Activated CD8-positive, alpha-beta memory T cell treated with anti-CD3 and anti-CD28 coated beads, Interleukin-2, amount 10 ng/mL, durations not matched to agents 7 days and 5 days (primary cell): Measurements from ENCODE around the gene ATP1A2. TPM values are rescaled to one million over a fixed set of nuclear protein-coding genes. Genes with fewer than 3 reads are reported as not detected.

Experiments
- ATAC-seq: fragments of 150-1000 bp; cut with Tn5 transposase; one replicate; pipeline ENCODE4 v1.10.0; 2021; ENCODE audit warnings: moderate library complexity
- CTCF ChIA-PET: fragments of 350-600 bp; sonication (Branson Sonifier 250); formaldehyde crosslinking; loops from one replicate; lab custom pipeline; 2021; ENCODE audit warnings: antibody characterized with exemption; lab: Charles Lee
- DNase-seq: peaks from one replicate; pipeline ENCODE4 v3.0.0-alpha.2; 2020
- H3K27ac Mint-ChIP-seq: one replicate; pipeline ENCODE4 v1.8.0; 2021; ENCODE audit warnings: mild to moderate bottlenecking, mixed read lengths
- H3K27me3 Mint-ChIP-seq: one replicate; pipeline ENCODE4 v1.8.0; 2021; ENCODE audit warnings: mixed read lengths
- H3K36me3 Mint-ChIP-seq: one replicate; pipeline ENCODE4 v1.8.0; 2021; ENCODE audit warnings: mild to moderate bottlenecking, mixed read lengths
- H3K4me1 Mint-ChIP-seq: one replicate; pipeline ENCODE4 v1.8.0; 2021; ENCODE audit warnings: mixed read lengths
- H3K4me3 Mint-ChIP-seq: one replicate; pipeline ENCODE4 v1.8.0; 2021; ENCODE audit warnings: mild to moderate bottlenecking, moderate library complexity, mixed read lengths
- H3K9me3 Mint-ChIP-seq: one replicate; pipeline ENCODE4 v1.8.0; 2022; ENCODE audit warnings: low read depth, mixed read lengths
- total RNA-seq, 2 experiments: library from RNA; stranded (reverse); gene quantifications; one replicate each; pipeline ENCODE4 v1.2.3, GENCODE V29; 2021

ATP1A2 gene
- total RNA-seq, 2 experiments from 2014 or later: not detected

DNA sequence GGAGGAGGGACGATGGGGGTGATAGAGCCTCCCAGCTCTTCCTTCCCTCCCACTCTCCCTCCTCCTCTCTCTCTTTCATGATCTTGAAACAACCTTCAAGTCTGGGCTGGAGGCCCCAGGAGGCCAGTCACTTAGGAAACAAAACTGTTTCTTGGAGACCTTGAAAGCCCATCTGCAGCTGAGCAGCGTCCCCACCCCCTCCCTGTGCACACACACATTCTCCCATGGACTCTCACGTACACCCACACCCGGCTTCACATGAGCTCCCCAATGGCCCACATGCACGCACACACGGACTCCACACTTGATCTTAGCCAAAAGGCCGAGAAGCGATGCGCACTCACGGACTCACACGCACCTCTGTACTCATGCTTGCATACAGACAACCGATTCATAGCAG, 3.2 kb upstream of the ATP1A2 start:
- no peaks in the 10 kb centered on the region for H3K9me3 Mint-ChIP-seq
- no peaks in the 10 kb centered on the region for H3K36me3 Mint-ChIP-seq
- CTCF ChIA-PET: interaction anchor here (1.0 to 1.3 kb wide), 2 partner anchors 11 to 179 kb away, joined by 3 read pairs; no protein-coding TSS in a partner anchor
- H3K27me3 Mint-ChIP-seq: peaks cover 12% of the 10 kb centered on the region
- no peak overlapping the region for H3K4me3 Mint-ChIP-seq
- no peak overlapping the region for H3K27ac Mint-ChIP-seq
- no peak for ATAC-seq
- H3K4me1 Mint-ChIP-seq: peaks cover 3% of the 10 kb centered on the region
- no peak for DNase-seq

DNA sequence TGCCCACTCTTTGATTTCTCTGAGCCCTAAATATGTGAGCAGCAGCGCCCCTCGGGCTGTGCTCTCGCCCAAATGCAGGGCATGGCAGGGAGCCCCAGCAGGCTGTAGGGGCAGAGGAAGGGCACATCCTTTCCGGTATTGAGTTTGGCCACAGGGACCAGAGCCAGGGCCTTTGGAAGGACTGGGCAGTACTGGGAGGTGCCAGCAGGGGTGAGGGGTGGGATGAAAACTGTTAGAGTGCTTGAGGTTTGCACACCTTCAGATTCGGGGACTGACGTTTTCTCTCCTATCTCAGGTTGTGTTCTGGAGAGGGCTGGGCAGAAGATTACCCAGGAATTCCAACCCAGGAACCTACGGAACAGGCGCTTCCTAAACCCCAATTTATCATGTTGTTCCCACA, 2.2 kb upstream of the ATP1A2 start:
- H3K4me1 Mint-ChIP-seq: peaks cover 3% of the 10 kb centered on the region

DNA sequence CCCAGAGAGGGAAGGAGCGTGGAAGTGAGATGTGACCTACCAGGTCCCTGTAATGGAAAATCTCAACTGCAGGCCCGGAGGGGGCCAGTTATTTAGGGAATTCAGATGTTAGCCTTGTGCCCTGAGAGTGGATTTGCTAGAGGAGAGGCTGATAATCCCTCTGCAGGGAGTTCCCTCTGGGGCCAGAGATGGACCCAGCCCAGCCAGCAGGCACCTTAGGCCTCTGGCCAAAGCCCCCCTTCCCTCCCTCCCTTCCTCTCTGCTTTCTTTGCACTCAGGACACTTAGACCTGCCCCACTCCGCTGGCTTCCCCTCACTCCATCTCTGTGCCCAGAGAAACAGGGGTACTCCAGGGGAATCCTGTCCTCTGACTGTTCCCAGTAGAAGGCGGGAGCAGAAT, 1.5 kb upstream of the ATP1A2 start:
- Mint-ChIP-seq H3K9me3 (no peaks in the 10 kb centered on the region), H3K27ac (no peak overlapping the region), H3K36me3 (no peaks in the 10 kb centered on the region), H3K4me3 (no peak overlapping the region), H3K27me3 (peaks cover 18% of the 10 kb centered on the region), H3K4me1 (no peaks in the 10 kb centered on the region)
- no peak for ATAC-seq
- no peak for DNase-seq
- CTCF ChIA-PET: no interaction called here

More for the DNA sequence above, 2.2 kb upstream of the ATP1A2 start:
- peaks cover 18% of the 10 kb centered on the region for H3K27me3 Mint-ChIP-seq
- no peak for DNase-seq
- no peak overlapping the region for H3K27ac Mint-ChIP-seq
- CTCF ChIA-PET: no interaction called here
- no peaks in the 10 kb centered on the region for H3K9me3 Mint-ChIP-seq
- no peak for ATAC-seq
- no peak overlapping the region for H3K4me3 Mint-ChIP-seq
- H3K36me3 Mint-ChIP-seq: no peaks in the 10 kb centered on the region

DNA sequence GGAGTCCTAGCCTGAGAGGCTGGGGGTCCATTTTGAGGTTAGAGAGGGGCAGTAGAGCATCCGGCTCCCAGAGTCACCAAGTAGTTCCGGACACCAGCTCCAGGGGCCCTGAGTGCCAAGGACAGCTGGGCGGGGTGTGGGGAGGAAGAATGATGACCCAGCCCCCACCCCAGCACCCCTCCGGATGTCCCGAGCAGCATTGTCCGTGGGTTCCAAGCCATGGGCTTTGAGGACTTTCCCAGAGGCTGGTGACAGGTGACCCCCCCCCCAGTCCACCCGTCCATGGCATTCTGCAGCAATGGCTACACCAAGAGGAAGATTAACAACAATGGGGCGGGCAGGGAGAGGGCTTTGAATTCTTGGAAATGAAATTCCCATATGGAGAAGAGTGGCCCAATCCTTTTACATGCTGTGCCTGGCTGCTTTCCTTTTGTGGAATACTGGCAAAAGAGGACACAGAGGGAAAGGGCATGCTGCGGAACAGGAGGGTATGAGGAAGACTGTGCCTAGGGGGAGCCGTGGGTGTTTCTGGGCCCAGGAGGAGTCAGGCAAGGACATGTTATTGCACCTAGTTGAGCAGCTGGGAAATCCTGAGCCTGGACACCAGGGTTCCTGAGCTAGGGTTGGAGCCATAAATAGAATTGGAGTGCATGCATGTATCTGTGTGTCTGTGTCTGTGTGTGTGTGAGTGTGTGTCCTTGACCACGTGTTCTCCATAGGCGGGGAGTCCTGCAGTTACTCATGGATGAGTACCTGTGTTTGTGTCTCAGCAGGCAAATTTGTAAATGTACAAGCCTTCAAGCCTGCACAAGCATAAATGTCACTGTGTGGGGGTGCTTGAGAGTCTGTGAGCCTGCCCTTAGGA, 956 bp downstream of the ATP1A2 start:
- CTCF ChIA-PET: interaction anchor here (0.6 to 1.6 kb wide), 4 partner anchors 9 to 219 kb away, joined by 3 to 6 read pairs (median 3); no protein-coding TSS in a partner anchor
- H3K36me3 Mint-ChIP-seq: no peaks in the 10 kb centered on the region
- H3K9me3 Mint-ChIP-seq: no peaks in the 10 kb centered on the region
- no peak overlapping the region for H3K4me3 Mint-ChIP-seq
- no peaks in the 10 kb centered on the region for H3K4me1 Mint-ChIP-seq
- DNase-seq: no peak
- H3K27ac Mint-ChIP-seq: no peak overlapping the region
- H3K27me3 Mint-ChIP-seq: peaks cover 21% of the 10 kb centered on the region
- ATAC-seq: no peak

DNA sequence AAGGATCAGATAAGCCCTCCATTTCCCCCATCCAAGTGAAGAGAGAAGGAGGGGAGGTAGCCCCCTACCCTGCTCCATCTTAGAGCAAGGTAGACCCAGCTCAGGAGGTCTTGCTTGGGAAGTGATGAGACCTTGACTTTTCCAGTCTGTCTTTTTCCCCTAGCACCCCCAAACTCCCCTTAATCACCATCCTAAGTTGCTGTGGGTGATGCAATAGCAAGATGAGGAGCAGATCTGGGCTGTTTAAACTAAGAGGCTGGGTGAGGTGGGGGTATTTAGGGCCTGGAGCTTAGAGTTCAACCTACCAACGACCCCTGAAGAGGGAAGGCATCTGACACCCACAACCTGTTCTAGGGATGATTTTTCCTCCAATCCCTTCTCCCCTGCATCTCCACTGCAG, 1.7 kb downstream of the ATP1A2 start:
- DNase-seq (no peak), ATAC-seq (no peak)
- Mint-ChIP-seq H3K27me3 (peaks cover 21% of the 10 kb centered on the region), H3K27ac (no peak overlapping the region), H3K36me3 (no peaks in the 10 kb centered on the region), H3K4me3 (no peak overlapping the region), H3K4me1 (no peaks in the 10 kb centered on the region), H3K9me3 (no peaks in the 10 kb centered on the region)
- CTCF ChIA-PET: interaction anchor here (1.1 to 1.6 kb wide), 3 partner anchors 9 to 174 kb away, joined by 3 to 6 read pairs (median 3); no protein-coding TSS in a partner anchor

DNA sequence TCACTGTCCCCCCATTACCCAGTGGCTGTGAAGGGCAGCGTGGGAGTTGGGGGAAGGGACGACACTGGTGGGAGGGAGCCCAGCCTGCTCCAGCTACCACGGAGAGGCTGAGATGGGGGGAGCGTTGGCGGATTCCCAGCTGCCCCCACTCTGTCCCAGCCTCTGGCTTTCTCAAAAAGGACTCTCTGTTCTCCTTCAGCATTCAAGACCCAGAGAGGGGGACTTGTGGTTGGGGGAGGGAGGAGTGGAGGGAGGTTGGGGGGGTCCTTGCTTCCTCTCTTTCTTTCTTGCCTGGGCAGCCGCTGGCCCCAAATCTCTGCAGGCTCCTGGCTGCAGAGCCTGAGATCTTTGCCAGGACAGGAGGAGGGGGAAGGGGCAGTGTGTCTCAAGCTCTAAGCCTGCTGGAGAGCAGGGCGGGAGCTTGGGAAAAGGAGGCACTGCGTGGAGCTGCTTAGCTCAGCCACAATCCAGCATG, 2.2 kb downstream of the ATP1A2 start:
- ATAC-seq (no peak), DNase-seq (no peak)
- Mint-ChIP-seq H3K27me3 (peaks cover 21% of the 10 kb centered on the region), H3K4me1 (no peaks in the 10 kb centered on the region), H3K4me3 (no peak overlapping the region), H3K27ac (no peak overlapping the region), H3K9me3 (no peaks in the 10 kb centered on the region), H3K36me3 (no peaks in the 10 kb centered on the region)
- CTCF ChIA-PET: interaction anchor here (0.9 to 1.6 kb wide), 5 partner anchors 10 to 173 kb away, joined by 3 to 6 read pairs (median 3); no protein-coding TSS in a partner anchor

DNA sequence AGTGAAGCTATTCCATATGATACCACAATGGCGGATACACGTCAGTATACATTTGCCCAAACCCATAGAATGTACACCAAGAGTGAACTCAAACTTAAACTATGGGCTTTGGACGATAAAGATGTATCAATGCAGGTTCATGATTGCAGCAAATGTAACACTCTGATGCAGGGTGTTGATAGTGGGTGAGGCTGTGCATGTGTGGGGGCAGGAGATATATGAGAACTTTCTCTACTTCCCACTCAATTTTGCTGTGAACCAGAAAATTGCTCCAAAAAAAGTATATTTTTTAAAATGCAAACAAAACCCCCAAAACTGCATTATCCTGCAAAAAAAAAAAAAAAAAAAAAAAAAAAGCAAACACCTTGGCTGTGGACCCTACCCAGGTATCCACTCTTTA, 3.4 kb downstream of the ATP1A2 start:
- CTCF ChIA-PET: interaction anchor here (1.6 kb wide), 1 partner anchor 29 kb away, joined by 3 read pairs; no protein-coding TSS in a partner anchor
- Mint-ChIP-seq H3K9me3 (no peaks in the 10 kb centered on the region), H3K27me3 (peaks cover 21% of the 10 kb centered on the region), H3K27ac (no peak overlapping the region), H3K4me3 (no peak overlapping the region), H3K36me3 (no peaks in the 10 kb centered on the region), H3K4me1 (no peaks in the 10 kb centered on the region)
- no peak for ATAC-seq
- DNase-seq: no peak

DNA sequence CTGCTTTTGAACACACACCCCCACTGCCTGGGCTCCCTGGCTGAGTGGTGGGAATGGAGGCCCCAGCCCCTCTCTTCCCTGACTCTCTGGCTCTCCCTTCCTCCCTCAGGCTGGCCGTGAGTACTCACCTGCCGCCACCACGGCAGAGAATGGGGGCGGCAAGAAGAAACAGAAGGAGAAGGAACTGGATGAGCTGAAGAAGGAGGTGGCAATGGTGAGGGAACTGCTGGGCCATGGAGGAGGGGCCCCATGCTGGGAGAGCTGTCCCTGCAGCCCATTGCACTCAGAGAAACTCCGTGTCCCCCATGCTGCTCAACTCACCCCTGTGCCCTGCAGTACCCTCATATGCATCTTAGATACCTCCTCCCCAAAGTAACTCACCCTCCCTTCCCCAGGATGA, 5.2 kb downstream of the ATP1A2 start:
- Mint-ChIP-seq H3K27me3 (peaks cover 19% of the 10 kb centered on the region), H3K9me3 (no peaks in the 10 kb centered on the region)

DNA sequence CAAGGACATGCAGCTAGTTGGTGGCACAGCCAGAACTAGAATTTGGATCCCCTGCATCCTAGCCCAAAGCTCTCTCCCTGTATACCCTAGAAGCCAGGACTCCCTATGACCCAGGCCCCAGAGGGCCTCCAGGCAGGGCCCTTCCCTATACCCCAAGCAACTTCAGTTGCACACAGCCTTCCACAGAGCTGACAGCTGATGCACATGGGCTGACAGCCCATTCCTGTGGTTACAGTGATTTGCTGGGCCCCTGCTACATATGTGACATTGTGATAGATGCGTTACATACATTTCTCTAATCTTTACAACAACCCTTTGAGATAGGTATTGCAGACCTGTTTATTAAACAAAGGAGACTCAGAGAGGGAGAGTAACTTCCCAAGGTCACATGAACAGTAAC, 5.8 kb downstream of the ATP1A2 start:
- Mint-ChIP-seq H3K27me3 (peaks cover 19% of the 10 kb centered on the region), H3K9me3 (no peaks in the 10 kb centered on the region), H3K36me3 (no peaks in the 10 kb centered on the region), H3K4me3 (no peak overlapping the region), H3K27ac (no peak overlapping the region), H3K4me1 (no peaks in the 10 kb centered on the region)
- DNase-seq (no peak), ATAC-seq (no peak)
- CTCF ChIA-PET: interaction anchor here (1.0 kb wide), 1 partner anchor 121 kb away, joined by 3 read pairs; no protein-coding TSS in a partner anchor

More for the DNA sequence above, 5.2 kb downstream of the ATP1A2 start:
- no peak overlapping the region for H3K27ac Mint-ChIP-seq
- no peaks in the 10 kb centered on the region for H3K4me1 Mint-ChIP-seq
- H3K36me3 Mint-ChIP-seq: no peaks in the 10 kb centered on the region
- ATAC-seq (no peak), DNase-seq (no peak)
- H3K4me3 Mint-ChIP-seq: no peak overlapping the region
- CTCF ChIA-PET: interaction anchor here (1.0 kb wide), 1 partner anchor 121 kb away, joined by 3 read pairs; no protein-coding TSS in a partner anchor

DNA sequence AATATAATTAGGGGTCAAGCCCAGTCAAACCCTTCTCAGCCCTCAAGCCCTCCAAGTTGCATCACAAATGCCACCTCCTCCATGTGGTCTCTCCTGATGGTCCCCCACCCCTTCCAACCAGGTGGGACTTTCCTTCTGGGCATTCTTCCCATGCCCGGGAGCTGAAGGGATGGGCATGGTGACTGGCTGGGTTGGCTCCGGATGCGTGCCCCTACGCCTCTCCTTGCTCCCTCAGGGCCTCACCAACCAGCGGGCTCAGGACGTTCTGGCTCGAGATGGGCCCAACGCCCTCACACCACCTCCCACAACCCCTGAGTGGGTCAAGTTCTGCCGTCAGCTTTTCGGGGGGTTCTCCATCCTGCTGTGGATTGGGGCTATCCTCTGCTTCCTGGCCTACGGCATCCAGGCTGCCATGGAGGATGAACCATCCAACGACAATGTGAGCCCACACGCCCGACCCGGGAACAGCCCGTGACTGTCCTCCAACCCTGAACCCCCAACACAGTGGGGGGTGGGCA, 7.5 kb downstream of the ATP1A2 start:
- ATAC-seq: no peak

DNA sequence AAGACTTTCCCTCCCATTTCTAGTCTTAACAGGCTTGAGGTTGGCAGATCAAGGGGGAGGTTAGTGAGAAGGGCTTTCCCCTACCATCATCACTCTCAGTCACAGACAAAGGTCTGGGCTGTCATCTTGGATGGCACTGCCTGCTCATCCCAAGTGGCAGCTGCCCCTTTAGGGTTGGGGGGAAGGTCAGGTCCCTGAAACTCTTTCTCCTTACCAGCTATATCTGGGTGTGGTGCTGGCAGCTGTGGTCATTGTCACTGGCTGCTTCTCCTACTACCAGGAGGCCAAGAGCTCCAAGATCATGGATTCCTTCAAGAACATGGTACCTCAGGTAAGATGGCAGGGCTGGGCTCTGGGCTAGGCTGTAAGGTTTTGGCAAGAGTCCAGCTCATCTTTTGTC, 8.2 kb downstream of the ATP1A2 start:
- CTCF ChIA-PET: interaction anchor here (1.3 kb wide), 1 partner anchor 15 kb away, joined by 3 read pairs; no protein-coding TSS in a partner anchor

More for the DNA sequence above, 7.5 kb downstream of the ATP1A2 start:
- no peaks in the 10 kb centered on the region for H3K9me3 Mint-ChIP-seq
- no peak overlapping the region for H3K27ac Mint-ChIP-seq
- H3K4me3 Mint-ChIP-seq: no peak overlapping the region
- H3K36me3 Mint-ChIP-seq: no peaks in the 10 kb centered on the region
- peaks cover 7% of the 10 kb centered on the region for H3K27me3 Mint-ChIP-seq
- DNase-seq: no peak
- H3K4me1 Mint-ChIP-seq: no peaks in the 10 kb centered on the region
- CTCF ChIA-PET: interaction anchor here (1.3 kb wide), 1 partner anchor 15 kb away, joined by 3 read pairs; no protein-coding TSS in a partner anchor

DNA sequence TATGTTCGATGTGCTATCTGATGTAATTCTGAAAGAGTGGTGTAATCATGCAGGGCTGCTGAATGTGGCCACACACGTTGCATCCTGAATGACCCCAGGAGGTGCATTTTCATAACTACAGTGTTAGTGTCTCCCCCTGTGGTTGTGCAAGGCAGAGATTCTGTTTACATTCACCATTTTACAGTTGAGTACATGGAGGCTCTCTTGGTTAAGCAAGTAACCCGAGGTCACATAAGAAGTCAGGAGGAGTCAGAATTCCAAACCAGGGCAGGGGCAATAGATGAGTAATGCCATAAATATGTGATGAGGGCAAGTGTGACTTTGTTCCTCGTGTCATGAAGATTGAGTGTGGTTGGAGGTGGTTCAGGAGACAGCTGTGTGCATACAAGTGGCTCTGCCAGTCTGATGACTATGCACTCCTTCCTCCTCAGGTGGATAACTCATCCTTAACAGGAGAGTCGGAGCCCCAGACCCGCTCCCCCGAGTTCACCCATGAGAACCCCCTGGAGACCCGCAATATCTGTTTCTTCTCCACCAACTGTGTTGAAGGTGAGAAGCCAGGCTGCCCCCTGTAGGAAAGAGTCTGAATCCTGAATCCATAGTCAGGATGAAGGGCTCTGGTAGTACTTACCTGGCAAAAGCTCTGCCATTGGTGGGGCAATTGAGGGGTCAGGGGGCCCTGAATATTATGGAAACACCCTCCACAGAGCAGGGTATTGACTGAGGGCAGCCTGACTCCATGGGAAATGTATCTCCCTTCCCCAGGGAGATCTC, 9.3 kb downstream of the ATP1A2 start:
- no peaks in the 10 kb centered on the region for H3K4me1 Mint-ChIP-seq
- peaks cover 6% of the 10 kb centered on the region for H3K27me3 Mint-ChIP-seq
- no peak overlapping the region for H3K27ac Mint-ChIP-seq
- no peak overlapping the region for H3K4me3 Mint-ChIP-seq
- H3K36me3 Mint-ChIP-seq: no peaks in the 10 kb centered on the region
- no peaks in the 10 kb centered on the region for H3K9me3 Mint-ChIP-seq
- DNase-seq (no peak), ATAC-seq (no peak)
- CTCF ChIA-PET: no interaction called here

More for the DNA sequence above, 8.2 kb downstream of the ATP1A2 start:
- no peaks in the 10 kb centered on the region for H3K4me1 Mint-ChIP-seq
- peaks cover 3% of the 10 kb centered on the region for H3K27me3 Mint-ChIP-seq
- no peaks in the 10 kb centered on the region for H3K9me3 Mint-ChIP-seq
- H3K4me3 Mint-ChIP-seq: no peak overlapping the region
- H3K36me3 Mint-ChIP-seq: no peaks in the 10 kb centered on the region
- H3K27ac Mint-ChIP-seq: no peak overlapping the region
- DNase-seq (no peak), ATAC-seq (no peak)

DNA sequence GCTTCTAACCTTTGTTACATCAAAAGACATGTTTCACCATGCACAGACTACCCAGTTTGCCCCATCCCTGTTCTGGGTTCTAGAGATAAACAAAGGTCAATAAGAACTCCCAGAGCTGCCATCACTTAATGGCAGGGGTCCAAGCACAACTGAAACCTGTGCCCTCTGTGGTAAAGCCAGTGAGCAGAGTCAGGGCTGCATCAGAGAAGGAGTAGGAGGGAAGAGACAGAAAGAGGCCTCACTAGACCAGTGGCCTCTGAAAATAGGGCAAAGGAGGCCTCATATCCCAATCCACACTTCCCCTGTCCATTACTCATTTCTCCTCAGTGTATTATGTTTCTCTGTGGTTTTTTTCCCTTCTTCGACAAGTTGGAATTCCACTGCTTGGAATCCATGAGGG, 10.2 kb downstream of the ATP1A2 start:
- DNase-seq (no peak), ATAC-seq (no peak)
- CTCF ChIA-PET: no interaction called here
- H3K4me3 Mint-ChIP-seq: no peak overlapping the region
- no peaks in the 10 kb centered on the region for H3K9me3 Mint-ChIP-seq
- H3K4me1 Mint-ChIP-seq: no peaks in the 10 kb centered on the region
- H3K27me3 Mint-ChIP-seq: peaks cover 6% of the 10 kb centered on the region
- no peak overlapping the region for H3K27ac Mint-ChIP-seq
- H3K36me3 Mint-ChIP-seq: no peaks in the 10 kb centered on the region
